22Rv1 (cell line): Measurements from ENCODE around the gene ERBIN.

ENCODE experiments used
- ZFX ChIP-seq: fragments of 450-650 bp; IDR thresholded peaks from 2 replicates; pipeline ENCODE4 v1.6.1; 2017; ENCODE audit warnings: antibody characterized with exemption, borderline replicate concordance
- TF ChIP-seq, protein P1 (sequence below): fragments of 450-650 bp; IDR thresholded peaks from 2 replicates; pipeline ENCODE4 v1.5.1; 2017; ENCODE audit warnings: mild to moderate bottlenecking

DNA sequence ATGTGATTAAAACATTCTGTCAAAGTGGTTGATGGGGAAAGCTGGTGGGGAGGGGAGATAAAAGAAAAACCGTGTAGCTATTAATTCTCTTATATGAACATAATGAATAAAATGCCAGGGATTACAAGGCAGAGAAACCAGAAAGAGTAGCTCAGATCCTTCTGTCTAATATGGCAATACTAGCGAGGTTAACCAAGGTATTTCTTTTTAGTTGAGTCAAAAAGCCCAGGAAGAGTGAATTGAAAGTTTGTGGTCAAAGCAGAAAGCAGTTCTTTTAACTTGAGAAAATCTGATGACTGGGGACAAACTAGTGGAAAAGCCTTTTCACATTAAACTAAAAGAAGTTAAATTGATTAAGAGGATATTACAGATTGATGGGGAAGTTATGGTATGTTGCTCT lies 76.0 kb downstream of the ERBIN start:
- TF ChIP-seq, protein P1, sequence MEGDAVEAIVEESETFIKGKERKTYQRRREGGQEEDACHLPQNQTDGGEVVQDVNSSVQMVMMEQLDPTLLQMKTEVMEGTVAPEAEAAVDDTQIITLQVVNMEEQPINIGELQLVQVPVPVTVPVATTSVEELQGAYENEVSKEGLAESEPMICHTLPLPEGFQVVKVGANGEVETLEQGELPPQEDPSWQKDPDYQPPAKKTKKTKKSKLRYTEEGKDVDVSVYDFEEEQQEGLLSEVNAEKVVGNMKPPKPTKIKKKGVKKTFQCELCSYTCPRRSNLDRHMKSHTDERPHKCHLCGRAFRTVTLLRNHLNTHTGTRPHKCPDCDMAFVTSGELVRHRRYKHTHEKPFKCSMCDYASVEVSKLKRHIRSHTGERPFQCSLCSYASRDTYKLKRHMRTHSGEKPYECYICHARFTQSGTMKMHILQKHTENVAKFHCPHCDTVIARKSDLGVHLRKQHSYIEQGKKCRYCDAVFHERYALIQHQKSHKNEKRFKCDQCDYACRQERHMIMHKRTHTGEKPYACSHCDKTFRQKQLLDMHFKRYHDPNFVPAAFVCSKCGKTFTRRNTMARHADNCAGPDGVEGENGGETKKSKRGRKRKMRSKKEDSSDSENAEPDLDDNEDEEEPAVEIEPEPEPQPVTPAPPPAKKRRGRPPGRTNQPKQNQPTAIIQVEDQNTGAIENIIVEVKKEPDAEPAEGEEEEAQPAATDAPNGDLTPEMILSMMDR: no peak
- no peak for TF ChIP-seq ZFX
